HG02852 (cell line): ENCODE data around the gene RASSF3.
"Not testable (repeated sequence)": the region's sequence is repeated elsewhere in the genome, so short reads cannot be mapped to it uniquely, and the experiment has no call there.

ENCODE experiments used
- ATAC-seq: cut with Tn5 transposase; IDR thresholded peaks from one replicate; pipeline ENCODE4 v1.9.1; 2021; ENCODE audit warnings: mild to moderate bottlenecking, moderate library complexity; ENCODE audit not compliant: unreplicated experiment

The RASSF3 gene, protein sequence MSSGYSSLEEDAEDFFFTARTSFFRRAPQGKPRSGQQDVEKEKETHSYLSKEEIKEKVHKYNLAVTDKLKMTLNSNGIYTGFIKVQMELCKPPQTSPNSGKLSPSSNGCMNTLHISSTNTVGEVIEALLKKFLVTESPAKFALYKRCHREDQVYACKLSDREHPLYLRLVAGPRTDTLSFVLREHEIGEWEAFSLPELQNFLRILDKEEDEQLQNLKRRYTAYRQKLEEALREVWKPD

DNA sequence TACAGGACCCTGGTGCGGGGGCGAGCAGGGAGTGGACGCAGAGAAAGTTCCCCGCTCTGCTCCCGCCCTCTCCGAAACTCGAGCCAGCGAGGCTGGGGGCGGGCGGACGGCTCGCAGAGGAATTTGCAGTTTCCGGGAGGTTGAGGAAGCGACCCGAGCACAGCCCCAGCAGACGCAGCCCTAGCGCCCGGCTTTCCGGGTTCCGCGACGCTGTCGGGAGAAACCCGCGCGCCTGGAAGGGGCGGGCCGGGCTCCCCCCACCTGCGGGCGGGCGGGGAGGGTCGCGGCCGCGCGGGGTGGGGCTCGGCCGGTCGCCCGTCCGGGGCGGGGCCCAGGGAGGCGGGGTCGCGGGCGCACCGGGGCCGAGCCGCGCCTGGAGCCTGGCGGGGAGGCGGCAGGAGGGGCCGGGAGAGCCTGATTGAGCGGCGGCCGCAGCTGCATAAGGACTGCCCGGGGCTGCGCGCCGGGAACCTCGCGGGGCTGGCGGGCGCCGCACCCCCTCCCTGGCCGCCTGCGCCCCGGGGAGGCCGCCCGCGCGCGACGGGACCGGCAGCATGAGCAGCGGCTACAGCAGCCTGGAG lies at the start of gene RASSF3:
RASSF3 (plus strand) TSS at position 417 of the 581 bp plus-strand sequence; CDS start at position 555, 138 bp downstream.
- ATAC-seq: peak; percentile 53

DNA sequence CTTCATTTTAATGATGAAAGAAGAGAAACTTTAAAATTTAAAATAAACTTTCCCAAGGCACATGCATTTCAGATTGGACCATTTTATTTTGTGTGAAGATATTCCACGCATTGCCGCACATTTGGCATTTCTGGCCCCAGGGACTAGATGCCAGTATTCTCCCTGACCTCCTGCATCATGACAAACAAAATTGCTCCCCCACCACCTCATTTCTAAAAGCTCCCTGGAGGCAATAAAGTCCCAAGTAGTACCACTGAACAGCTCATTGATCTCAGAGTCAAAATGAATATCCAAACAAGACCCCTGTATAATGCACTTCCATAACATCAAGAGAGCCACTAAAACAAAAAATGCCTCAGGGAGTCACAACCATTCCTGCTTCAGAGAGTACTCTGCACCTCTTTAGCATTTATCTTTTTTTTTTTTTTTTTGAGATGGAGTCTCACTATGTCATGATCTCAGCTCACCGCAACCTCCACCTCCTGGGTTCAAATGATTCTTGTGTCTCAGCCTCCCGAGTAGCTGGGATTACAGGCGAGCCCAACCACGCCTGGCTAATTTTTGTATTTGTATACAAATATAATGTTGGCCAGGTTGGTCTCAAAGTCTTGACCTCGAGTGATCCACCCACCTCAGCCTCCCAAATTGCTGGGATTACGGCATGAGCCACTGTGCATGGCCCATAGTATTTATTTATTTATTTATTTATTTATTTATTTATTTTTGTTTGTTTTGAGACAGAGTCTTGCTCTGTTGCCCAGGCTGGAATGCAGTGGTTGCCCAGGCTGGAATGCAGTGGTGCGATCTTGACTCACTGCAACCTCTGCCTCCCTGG lies 48.8 kb upstream of the RASSF3 start:
- ATAC-seq: no peak

DNA sequence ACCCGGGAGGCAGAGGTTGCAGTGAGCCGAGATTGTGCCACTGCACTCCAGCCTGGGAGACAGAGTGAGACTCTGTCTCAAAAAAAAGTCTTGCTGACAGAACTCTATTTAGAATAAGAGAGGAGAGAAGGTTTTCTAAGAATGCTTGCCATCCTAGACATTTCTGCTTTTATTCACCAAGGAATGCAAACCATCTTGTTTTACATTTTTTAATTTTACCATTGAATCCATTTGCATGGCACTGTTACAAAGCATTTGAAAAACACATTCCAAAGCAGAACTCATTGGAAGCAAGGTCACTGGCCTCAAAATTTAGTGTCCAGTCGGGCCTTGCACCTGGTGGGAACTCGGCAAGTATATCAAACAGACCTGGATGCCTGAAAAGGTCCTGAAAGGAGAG lies 44.2 kb upstream of the RASSF3 start:
- ATAC-seq: no peak

DNA sequence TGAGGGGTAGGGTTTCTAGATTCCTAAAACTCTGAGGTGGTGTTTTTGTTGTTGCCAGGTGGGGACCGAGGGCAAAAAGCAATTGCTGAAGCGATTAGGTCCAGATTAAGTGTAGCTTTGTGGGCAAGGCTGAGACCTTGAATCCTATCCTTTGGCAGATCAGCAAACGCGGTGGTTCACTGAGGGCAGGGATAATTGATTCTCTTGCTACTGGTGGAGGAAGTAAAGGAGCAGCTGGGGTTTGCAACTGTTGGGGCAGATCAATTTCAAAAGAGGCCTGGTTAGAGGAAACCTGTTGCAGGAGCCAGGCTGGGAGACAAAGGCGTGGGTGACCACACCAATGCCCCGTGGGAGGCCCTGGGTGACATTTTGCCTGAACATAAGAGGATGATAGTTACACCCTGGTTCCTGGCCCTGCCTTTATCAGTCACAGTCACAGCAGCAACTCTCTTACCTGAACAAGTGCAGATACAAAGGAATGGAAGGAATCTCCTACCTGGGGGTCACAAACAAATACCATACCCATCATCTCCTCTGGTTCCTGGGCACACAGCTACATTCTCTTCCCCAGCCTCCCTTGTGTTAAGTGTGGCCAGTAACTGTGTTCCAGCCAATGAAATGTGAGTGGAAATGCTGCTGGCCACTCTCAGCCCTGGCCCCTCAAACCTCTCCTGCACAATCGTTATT lies 43.3 kb upstream of the RASSF3 start:
- ATAC-seq: no peak

DNA sequence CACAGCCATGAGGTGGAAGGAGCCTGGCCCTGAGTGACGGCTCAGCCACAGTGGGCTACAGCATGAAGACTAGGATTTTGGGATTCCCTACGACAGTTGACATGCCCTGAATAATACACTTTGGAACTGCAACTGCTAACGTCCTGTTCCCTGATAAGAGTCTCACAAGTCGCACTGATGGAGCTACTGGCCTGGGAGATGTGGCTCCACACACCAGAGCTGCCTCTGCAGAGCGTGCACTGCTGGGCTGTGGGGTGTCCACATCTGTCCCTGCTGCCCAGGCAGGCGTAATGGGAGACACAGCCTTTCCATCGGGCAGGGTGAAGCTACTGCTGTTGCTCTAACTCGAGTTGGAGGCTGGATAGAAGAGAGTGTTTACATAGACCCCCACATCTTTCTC lies 42.7 kb upstream of the RASSF3 start:
- no peak for ATAC-seq

DNA sequence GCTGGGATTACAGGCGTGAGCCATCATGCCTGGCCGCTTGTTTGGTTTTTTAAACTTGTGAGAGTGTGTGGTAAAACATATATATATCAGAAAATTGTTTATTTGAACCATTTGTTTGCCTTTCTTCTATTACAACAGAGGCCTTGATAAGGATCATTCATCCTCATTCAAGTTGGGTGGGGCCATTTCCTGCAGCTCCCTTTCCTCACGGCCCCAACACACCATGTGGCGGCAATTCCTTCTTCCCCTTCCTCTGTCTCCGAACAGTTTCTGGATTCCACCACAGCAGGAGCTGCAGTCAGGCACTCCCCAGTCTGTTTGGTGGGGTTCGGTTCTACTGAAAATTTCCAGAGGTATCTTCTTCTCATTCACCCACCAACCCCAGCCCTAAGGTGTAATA lies 42.0 kb upstream of the RASSF3 start:
- ATAC-seq: no peak

DNA sequence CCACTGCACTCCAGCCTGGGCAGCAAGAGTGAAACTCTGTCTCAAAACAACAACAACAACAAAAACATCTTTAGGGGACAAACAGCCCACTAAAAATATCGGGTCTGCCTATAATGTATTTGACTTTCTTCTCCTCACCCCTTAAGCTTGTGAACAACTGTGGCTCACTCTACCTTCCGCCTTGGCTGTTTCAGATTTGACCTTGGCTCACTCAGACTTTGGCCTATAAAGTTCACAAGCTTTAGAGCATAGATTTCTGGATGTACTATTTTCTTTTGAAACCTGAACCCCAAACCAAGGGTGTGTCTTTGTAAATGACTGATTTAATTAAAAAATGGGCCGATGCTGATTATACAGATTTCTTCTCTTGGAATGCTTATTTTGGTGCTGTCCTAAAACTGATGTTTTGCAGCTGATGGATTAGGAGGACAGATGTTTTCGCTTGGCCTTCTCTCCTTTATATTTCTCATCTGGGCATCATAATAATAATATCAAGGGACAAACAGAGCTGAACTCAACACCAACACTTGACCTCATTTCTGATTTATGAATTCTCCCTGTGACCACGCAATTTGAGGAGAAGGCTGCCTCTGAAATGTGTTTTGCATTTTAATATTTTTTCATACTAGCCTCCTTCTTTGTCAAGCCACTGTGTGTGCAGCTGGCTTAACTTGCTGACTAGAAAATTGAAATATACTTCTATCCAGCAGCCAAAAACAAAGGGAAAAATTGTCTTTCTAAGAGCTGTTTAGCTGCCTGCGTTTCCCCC lies 40.2 kb upstream of the RASSF3 start:
- ATAC-seq: no peak

DNA sequence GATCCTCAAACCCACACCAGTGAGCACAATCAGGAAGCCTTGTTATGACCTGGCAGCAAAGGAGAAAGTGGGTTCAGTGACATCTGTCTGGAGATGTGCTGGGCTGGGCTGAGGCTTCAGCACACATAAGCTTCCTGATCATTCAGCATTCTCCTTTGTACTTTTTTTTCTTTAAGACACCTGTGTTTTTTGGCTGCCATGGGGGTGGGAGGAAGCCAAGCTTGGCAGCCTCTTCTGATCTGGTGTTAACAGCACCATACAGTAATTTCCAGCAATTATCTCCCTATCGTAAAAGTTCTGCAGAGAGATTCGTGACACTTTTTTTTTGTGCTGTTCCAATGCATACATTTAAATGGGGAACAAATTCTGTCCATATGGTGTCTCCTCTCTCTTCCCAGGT lies 38.9 kb upstream of the RASSF3 start:
- no peak for ATAC-seq

DNA sequence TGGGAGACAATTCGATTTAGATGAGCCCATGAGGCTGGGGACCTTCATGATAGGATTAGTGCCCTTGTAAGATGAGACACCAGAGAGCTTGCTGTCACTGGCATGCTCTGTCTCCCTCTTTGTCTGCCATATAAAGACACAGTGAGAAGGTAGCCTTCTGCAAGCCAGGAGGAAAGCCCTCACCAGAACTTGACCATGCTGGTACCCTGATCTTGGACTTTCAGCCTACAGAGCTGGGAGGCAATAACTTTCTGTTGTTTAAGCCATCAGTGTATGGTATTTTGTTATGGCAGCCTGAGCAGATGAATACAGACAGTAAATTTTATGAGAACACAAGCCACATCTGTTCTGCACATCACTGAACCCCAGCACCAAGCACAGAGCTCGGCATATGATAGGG lies 38.1 kb upstream of the RASSF3 start:
- ATAC-seq: no peak

DNA sequence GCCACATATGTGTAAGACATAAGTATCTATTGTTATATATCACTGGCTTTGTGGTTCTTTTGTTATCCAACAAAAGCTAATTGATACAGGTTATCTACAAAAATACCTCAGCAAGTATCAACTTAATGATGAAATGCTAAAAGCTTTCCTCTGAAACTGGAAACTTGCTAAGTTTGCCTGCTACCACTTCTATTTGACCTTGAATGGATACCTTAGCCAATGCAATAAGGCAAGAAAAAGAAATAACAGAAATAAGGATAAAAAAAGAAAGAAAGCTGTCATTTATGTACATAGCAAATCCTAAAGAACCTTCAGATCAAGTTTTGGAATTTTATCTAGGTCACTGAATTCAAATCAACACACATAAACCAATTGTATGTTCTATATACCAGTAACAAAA lies 35.5 kb upstream of the RASSF3 start:
- no peak for ATAC-seq

DNA sequence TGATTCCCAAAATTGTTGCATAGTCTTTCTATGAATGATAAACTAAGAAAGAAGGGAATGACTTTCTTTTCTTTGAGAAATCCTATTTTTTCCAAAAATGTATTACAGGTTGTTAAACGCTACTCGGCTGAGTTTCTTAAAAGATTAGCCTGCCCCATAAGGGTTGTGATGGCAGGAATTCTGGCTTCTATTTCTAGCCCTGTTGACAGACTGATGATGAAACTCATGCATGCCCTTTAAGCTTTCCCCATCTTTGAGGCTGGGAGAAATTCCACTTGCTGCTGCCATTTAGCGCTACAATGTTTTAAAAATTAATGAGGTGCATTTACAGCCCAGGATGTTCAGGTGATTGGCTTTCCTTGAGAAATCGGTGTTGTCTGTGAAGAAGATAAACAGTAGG lies 33.2 kb upstream of the RASSF3 start:
- no peak for ATAC-seq

DNA sequence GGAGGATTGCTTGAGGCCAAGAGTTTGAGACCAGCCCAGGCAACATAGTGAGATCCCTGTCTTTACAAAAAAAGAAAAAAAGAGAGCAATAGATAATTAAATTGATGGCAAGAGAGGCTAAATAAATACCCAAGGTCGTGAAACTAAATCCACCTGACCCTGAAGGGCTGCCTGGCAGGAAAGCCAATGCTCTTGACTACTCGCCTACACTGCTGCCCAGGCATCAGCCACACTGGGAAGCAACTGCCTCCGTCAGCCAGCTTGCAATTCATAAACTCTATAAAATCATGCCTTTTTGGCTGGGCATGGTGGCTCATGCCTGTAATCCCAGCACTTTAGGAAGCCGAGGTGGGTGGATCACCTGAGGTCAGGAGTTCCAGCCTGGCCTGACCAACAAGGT lies 31.7 kb upstream of the RASSF3 start:
- no peak for ATAC-seq

DNA sequence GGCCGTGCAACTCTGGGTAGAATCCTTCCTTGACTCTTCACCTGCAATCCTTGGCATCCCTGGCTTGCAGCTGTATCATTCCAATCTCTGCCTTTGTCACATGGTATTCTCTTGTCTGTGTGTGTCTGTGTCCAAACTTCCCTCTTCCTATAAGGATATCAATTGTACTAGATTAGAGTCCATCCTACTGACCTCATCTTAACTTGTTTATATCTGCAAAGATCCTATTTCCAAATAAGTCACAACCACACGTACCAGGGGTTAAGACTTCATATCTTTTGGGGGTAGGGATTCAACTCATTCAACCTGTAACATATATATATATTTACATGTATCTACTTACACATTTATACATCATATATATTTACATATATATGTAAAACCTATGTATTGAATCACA lies 29.6 kb upstream of the RASSF3 start:
- ATAC-seq: no peak

DNA sequence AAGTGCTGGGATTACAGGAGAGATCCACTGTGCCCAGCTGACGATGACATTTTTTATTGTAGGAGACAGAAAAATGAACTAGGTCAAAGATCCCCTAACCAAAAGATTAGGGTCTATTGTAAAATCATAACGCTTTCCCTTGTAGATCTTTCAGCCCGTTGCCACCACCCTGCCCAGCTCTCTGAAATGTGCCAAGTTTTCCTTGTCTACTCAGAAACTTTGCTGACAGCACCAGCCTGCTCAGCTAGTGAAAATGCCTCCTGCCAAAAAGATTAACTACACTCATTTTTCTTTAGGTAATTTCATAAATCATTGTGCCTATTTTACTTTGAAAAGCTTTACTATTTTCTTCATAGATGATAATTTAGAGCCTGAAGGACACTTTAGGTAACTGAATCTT lies 28.2 kb upstream of the RASSF3 start:
- ATAC-seq: no peak

DNA sequence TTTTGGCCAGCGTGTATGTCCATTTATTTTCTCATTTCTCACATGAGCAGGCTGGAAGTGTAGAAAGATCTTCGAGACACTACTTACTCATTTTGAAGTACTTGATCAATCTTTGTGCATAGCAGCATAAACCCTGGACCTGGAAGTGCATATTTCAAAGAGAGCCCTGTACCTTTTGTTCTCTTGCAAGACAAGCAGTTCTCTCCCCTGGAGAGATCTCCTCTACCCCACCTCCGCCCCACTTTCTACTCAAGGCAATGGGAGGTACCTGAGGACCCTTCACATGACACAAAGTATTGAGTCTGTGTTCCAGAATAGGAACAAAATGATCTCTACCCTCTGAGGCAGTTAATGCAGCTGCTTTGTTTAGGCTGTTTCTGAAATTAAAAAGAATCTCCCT lies 27.4 kb upstream of the RASSF3 start:
- ATAC-seq: no peak

DNA sequence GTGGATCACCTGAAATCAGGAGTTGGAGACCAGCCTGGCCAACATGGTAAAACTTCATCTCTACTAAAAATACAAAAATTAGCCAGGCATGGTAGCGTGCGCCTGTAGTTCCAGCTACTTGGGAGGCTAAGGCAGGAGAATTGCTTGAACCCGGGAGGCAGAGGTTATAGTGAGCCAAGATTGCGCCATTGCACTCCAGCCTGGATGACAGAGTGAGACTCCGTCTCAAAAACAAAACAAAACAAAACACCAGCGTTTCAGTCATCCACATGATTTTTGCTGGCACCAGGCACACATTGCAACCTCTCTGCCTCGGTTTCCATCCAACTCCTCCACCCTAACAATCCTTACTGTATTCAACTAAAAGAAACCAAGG lies 26.9 kb upstream of the RASSF3 start:
- ATAC-seq: not testable (repeated sequence)

DNA sequence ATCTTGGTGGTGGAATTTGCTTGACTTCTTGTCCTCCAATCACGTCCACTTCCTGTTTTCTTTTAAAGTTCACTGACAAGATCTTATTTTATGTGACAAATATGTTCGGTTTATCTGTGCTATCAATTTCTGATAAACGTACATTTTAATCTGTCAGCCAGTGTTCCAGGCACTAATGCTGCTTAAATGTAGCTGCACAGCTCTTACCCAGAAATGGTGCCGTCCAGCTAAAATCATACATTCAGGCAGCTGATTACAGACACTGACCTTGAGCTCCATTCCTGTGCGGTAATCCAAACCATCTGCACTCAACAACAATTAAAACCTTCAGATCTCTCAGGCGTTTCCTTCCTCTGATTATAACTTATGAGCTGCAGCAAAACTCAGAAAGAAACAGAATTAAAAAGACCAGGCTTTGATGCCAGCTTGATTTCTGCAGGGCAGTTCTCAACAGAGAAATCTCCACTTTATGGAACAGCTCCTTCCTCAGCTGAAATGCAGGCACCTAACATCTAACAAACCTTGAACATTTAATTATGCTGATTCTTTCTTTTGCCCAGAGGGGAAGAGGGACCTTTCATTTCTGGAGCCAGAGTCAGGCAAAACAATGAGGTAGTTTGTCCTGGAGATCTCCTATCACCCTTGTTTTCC lies 26.4 kb upstream of the RASSF3 start:
- no peak for ATAC-seq

DNA sequence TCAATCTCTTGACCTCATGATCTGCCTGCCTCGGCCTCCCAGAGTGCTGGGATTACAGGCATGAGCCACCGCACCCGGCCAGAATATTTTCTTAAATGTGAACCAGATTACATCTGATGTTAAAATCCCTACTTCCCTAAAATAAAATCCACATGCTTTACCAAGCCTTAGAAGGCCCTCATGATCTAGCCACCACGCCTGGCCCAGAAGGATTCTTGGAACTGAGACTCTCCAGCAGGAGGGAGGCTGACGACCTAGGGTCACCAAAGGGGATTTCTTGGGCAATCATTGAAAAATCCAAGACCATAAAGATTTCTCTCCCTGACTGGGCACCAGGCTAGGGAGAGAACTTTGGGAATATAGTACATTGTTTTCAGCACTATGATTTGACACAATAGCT lies 25.2 kb upstream of the RASSF3 start:
- ATAC-seq: no peak

DNA sequence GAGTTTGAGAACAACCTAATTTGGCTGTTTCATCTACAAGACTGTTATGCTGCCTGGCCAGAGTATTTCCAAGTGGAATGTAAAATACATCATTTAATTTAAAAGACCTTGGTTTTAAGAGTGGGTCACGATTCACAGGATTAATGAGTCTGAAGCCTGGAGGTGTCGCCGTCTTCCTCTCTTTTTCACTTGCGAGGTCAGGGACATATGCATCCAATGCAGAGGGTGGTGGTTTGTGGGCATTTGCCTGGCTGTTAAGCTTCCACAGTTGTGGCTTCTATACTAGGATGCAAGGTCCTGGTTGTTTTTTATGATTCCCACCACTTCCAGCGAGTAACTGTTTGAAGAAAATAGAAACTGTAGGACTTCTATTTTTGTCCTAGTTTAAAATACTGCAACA lies 22.8 kb upstream of the RASSF3 start:
- ATAC-seq: no peak

DNA sequence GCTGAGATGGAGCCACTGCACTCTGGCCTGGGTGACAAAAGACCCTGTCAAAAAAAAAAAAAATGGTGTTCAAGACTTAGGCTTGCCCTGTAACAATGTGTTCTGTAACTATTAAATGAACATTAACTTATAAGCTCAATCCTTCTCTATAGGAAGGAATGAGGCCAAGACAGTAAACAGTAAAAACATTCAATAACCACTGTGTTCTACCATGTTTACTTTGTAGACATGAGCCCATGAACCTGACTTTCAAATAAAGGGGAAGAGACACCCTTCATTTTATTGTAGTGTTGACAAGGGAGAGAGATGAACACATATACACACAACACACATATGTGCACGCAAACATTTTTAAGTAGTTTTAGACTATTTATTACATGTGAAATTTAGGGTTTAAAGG lies 20.1 kb upstream of the RASSF3 start:
- no peak for ATAC-seq
